DMS 273 (cell line): Measurements from ENCODE around the gene CEBPE.

Source experiments
- DNase-seq: peaks from one replicate; lab custom pipeline; 2025; ENCODE audit not compliant: unreplicated experiment; lab: John Stamatoyannopoulos, UW

Gene CEBPE

GRCh38 chr14:23145794-23146350 is 26.8 kb upstream of the CEBPE start:
- no peak for DNase-seq

GRCh38 chr14:23143911-23144310 is 24.9 kb upstream of the CEBPE start:
- no peak for DNase-seq

GRCh38 chr14:23142826-23143225 is 23.8 kb upstream of the CEBPE start:
- no peak for DNase-seq

- DNase-seq, result no peak
Measured at GRCh38 chr14:23141706-23142444, 22.8 kb upstream of the CEBPE start.

GRCh38 chr14:23140371-23140770 is 21.3 kb upstream of the CEBPE start:
- no peak for DNase-seq

- no peak for DNase-seq
Measured at GRCh38 chr14:23139874-23140273, 20.8 kb upstream of the CEBPE start.

- DNase-seq, result no peak
Measured at GRCh38 chr14:23137813-23138535, 18.9 kb upstream of the CEBPE start.

GRCh38 chr14:23137192-23137812 is 18.2 kb upstream of the CEBPE start:
- DNase-seq, result peak; percentile 24

- DNase-seq, result no peak
Measured at GRCh38 chr14:23136566-23137133, 17.6 kb upstream of the CEBPE start.

GRCh38 chr14:23132970-23133369 is 13.9 kb upstream of the CEBPE start:
- DNase-seq, result no peak

- no peak for DNase-seq
Measured at GRCh38 chr14:23131482-23131881, 12.4 kb upstream of the CEBPE start.

- DNase-seq, result no peak
Measured at GRCh38 chr14:23130871-23131270, 11.8 kb upstream of the CEBPE start.

- no peak for DNase-seq
Measured at GRCh38 chr14:23129759-23130316, 10.8 kb upstream of the CEBPE start.

GRCh38 chr14:23128969-23129758 is 10.1 kb upstream of the CEBPE start:
- DNase-seq, result no peak

- no peak for DNase-seq
Measured at GRCh38 chr14:23127861-23128260, 8.8 kb upstream of the CEBPE start.

- no peak for DNase-seq
Measured at GRCh38 chr14:23126548-23127278, 7.7 kb upstream of the CEBPE start.

- DNase-seq, result peak; percentile 55
Measured at GRCh38 chr14:23125933-23126524, 7.0 kb upstream of the CEBPE start.

GRCh38 chr14:23125011-23125410 is 6.0 kb upstream of the CEBPE start:
- no peak for DNase-seq

GRCh38 chr14:23124337-23124954 is 5.4 kb upstream of the CEBPE start:
- no peak for DNase-seq
